Activated B cell treated with CpG ODN at 0.5 μM for 24 hours (primary cell): ENCODE measurements around the gene TNF. TPM values are rescaled to one million over a fixed set of nuclear protein-coding genes. Genes with fewer than 3 reads are reported as not detected.

Experiments used
- ATAC-seq: fragments of 200-7000 bp; cut with Tn5 transposase; one replicate; pipeline ENCODE4 v1.10.0; 2021; ENCODE audit warnings: low read depth, mild to moderate bottlenecking, moderate library complexity
- CTCF ChIA-PET: fragments of 350-600 bp; sonication (Branson Sonifier 250); formaldehyde crosslinking; loops from one replicate; lab custom pipeline; 2021; ENCODE audit warnings: antibody characterized with exemption; lab: Charles Lee
- POLR2A ChIA-PET: fragments of 350-600 bp; sonication (Branson Sonifier 250); formaldehyde crosslinking; loops from one replicate; lab custom pipeline; 2021; ENCODE audit warnings: antibody characterized with exemption; lab: Charles Lee
- DNase-seq: peaks from one replicate; pipeline ENCODE4 v3.0.0; 2022
- H3K27ac Mint-ChIP-seq: one replicate; pipeline ENCODE4 v1.8.0; 2020; ENCODE audit warnings: mixed read lengths
- H3K27me3 Mint-ChIP-seq: one replicate; pipeline ENCODE4 v1.8.0; 2021; ENCODE audit warnings: mixed read lengths
- H3K36me3 Mint-ChIP-seq: one replicate; pipeline ENCODE4 v1.8.0; 2021; ENCODE audit warnings: low read depth, mixed read lengths
- H3K4me1 Mint-ChIP-seq: one replicate; pipeline ENCODE4 v1.8.0; 2021; ENCODE audit warnings: mixed read lengths
- H3K4me3 Mint-ChIP-seq: one replicate; pipeline ENCODE4 v1.8.0; 2020; ENCODE audit warnings: mild to moderate bottlenecking, mixed read lengths
- H3K9me3 Mint-ChIP-seq: one replicate; pipeline ENCODE4 v1.8.0; 2020; ENCODE audit warnings: mixed read lengths
- intact Hi-C: fragments of 100-400 bp; cut with micrococcal nuclease; formaldehyde crosslinking; loops from one replicate; pipeline ENCODE4 v1.15.1; 2024
- total RNA-seq: library from RNA; stranded (reverse); gene quantifications from 2 replicates; pipeline ENCODE4 v1.2.3, GENCODE V29; 2022
- TF ChIP-seq, protein P1 (sequence below): fragments of 200-600 bp; IDR thresholded peaks from one replicate; pipeline ENCODE4 v1.8.0; 2022; ENCODE audit warnings: antibody characterized with exemption, mild to moderate bottlenecking

TNF gene
- total RNA-seq, 1 donor from 2014 or later = 139 TPM

DNA sequence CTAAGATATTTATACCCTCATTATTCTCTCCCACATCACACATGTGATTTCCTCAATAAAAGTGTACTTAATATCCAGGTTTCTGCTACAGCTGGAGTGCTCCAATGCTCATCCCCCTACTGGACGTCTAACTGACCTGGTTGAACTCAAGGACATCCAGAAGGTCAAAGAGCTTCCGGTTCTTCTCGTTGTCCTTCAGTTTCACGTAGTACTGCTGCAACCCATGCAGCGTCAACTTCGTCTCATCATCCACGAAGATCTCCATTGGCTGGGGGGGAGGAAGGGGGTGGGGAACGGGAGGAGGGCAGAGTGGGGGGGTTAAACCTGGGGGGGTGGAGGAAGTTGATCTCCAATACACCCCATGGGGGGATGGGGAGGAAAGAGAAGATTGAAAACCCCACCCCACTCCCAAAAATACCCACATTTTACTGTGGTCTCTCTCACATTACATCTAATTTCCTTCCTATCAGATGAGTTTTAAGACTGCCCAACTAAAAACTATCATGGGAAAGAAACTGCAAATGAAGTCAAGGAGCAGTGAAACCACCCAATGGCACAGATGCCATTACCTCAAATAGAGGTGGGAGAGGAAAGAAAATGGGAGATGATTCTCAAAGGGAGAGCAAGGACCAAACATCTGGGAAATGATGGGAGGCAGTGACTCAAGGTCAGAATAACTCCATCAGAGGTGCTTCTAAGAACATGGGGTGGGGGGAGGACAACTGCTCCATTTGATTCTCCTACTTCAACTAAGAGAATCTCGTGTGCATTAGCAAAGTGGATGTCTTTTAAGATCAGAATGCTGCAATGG is 42.5 kb upstream of the TNF start:
- Mint-ChIP-seq H3K4me1 (peaks cover 9% of the 10 kb centered on the region), H3K4me3 (no peak overlapping the region), H3K9me3 (no peaks in the 10 kb centered on the region), H3K36me3 (peaks cover 83% of the 10 kb centered on the region), H3K27me3 (no peaks in the 10 kb centered on the region), H3K27ac (no peak overlapping the region)
- CTCF ChIA-PET = no interaction called here
- no peak for DNase-seq
- TF ChIP-seq, protein P1, sequence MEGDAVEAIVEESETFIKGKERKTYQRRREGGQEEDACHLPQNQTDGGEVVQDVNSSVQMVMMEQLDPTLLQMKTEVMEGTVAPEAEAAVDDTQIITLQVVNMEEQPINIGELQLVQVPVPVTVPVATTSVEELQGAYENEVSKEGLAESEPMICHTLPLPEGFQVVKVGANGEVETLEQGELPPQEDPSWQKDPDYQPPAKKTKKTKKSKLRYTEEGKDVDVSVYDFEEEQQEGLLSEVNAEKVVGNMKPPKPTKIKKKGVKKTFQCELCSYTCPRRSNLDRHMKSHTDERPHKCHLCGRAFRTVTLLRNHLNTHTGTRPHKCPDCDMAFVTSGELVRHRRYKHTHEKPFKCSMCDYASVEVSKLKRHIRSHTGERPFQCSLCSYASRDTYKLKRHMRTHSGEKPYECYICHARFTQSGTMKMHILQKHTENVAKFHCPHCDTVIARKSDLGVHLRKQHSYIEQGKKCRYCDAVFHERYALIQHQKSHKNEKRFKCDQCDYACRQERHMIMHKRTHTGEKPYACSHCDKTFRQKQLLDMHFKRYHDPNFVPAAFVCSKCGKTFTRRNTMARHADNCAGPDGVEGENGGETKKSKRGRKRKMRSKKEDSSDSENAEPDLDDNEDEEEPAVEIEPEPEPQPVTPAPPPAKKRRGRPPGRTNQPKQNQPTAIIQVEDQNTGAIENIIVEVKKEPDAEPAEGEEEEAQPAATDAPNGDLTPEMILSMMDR = no peak
- ATAC-seq = no peak
- intact Hi-C loops = no loop called here
- POLR2A ChIA-PET = interaction anchor here (1.3 kb wide), 2 partner anchors 38 to 119 kb away, joined by 3 to 4 read pairs; partner anchors contain the start of gene BAG6

DNA sequence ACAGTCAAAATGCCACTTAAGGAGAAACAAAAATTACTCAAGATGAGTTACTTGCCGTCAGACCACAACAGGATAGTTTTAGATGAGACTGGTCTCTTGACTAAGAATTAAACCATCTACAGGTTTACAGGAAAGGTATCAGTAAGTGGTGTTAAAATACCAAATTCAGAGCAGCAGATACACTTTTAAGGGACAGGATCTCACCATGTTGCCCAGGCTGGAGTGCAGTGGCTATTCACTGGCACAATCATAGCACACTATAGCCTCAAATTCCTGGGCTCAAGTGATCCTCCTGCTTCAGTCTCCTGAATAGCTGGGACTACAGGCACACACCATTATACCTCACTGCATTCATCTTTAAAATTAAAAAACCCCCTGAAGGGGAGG is 41.9 kb upstream of the TNF start:
- Mint-ChIP-seq H3K4me3 (no peak overlapping the region), H3K36me3 (peaks cover 86% of the 10 kb centered on the region), H3K9me3 (no peaks in the 10 kb centered on the region), H3K27me3 (no peaks in the 10 kb centered on the region), H3K27ac (no peak overlapping the region), H3K4me1 (peaks cover 13% of the 10 kb centered on the region)
- intact Hi-C loops = no loop called here
- CTCF ChIA-PET = no interaction called here
- DNase-seq = no peak
- TF ChIP-seq, protein P1 = no peak
- POLR2A ChIA-PET = no interaction called here
- ATAC-seq = no peak

DNA sequence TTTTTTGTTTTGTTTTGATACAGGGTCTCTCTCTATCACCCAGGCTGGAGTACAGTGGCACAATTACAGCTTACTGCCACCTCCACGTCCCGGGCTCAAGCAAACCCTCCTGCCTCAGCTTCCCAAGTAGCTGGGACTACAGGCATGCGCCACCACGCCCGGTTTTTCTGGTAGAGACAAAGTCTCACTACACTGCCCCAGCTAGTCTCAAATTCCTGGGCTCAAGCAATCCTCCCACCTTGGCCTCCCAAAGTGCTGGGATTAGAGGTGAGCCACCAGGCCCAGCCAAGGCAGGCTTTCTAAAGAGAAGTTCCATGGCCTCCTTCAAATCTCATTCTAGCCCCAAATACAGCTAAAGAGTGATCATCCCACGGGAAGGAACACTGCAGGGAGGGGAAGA is 41.4 kb upstream of the TNF start:
- TF ChIP-seq, protein P1 = no peak
- H3K9me3 Mint-ChIP-seq = no peaks in the 10 kb centered on the region
- H3K36me3 Mint-ChIP-seq = peaks cover 89% of the 10 kb centered on the region
- H3K4me3 Mint-ChIP-seq = no peak overlapping the region
- no peak for ATAC-seq
- ChIA-PET CTCF (no interaction called here), POLR2A (no interaction called here)
- DNase-seq = no peak
- peaks cover 18% of the 10 kb centered on the region for H3K4me1 Mint-ChIP-seq
- no peak overlapping the region for H3K27ac Mint-ChIP-seq
- H3K27me3 Mint-ChIP-seq = no peaks in the 10 kb centered on the region
- intact Hi-C loops = no loop called here

DNA sequence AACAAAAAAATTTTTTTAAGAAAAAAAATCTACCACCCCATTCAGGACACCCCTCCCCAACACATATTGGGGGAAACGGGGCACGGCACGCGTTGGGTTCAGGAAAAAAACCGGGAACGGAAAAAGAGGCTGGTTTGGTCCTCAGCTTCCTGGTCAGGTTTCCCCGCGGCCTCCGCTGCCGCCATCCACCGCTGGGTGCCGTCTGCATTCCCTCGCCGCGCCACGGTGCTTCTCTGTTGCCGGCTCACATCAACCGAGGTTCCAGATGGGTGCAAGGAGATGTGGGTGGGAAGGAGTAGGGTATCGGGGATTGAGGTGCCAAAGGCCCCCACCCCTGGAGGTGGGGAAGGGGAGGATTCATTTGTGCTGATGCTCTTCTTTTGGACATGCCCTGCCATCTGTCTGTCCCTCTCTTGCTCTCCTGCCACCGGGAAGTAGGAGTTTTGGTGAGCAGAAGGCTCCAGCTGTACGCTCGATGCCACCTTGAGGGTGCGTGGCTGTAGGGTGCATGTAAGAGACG is 40.8 kb upstream of the TNF start:
- Mint-ChIP-seq H3K4me1 (peaks cover 24% of the 10 kb centered on the region), H3K36me3 (peaks cover 92% of the 10 kb centered on the region)
- POLR2A ChIA-PET = no interaction called here

More for the DNA sequence above, 40.8 kb upstream of the TNF start:
- Mint-ChIP-seq H3K4me3 (no peak overlapping the region), H3K27ac (no peak overlapping the region), H3K27me3 (no peaks in the 10 kb centered on the region), H3K9me3 (no peaks in the 10 kb centered on the region)
- intact Hi-C loops = no loop called here
- TF ChIP-seq, protein P1 = no peak
- CTCF ChIA-PET = no interaction called here
- no peak for ATAC-seq
- no peak for DNase-seq
